B cell (primary cell): ENCODE measurements around the gene NDUFAF2. TPM values are rescaled to one million over a fixed set of nuclear protein-coding genes. Genes with fewer than 3 reads are reported as not detected.
"Not testable (repeated sequence)": the region's sequence is repeated elsewhere in the genome, so short reads cannot be mapped to it uniquely, and the experiment has no call there.

Source experiments
- ATAC-seq: fragments of 200-7000 bp; cut with Tn5 transposase; one replicate; pipeline ENCODE4 v1.10.0; 2021; ENCODE audit warnings: low read depth, mild to moderate bottlenecking, moderate number of reproducible peaks, moderate library complexity
- CTCF ChIA-PET: fragments of 350-600 bp; sonication (Branson Sonifier 250); formaldehyde crosslinking; loops from one replicate; lab custom pipeline; 2021; ENCODE audit warnings: antibody characterized with exemption, inconsistent platforms; lab: Charles Lee
- POLR2A ChIA-PET: fragments of 350-600 bp; sonication (Branson Sonifier 250); formaldehyde crosslinking; loops from one replicate; lab custom pipeline; 2021; ENCODE audit warnings: antibody characterized with exemption; lab: Charles Lee
- DNase-seq: peaks from one replicate; pipeline ENCODE4 v3.0.0; 2013
- H2AFZ ChIP-seq: 2 replicates; pipeline ENCODE4 v1.6.1; 2012; ENCODE audit warnings: mild to moderate bottlenecking, low read depth, low read length; ENCODE audit not compliant: insufficient read depth, poor library complexity, severe bottlenecking
- H3K27ac ChIP-seq, 2 donors: 1 replicate in 1 of 2; 2 replicates in 1 of 2; pipeline ENCODE4 v1.5.1; 2012 to 2013; ENCODE audit warnings: low read length in 2 of 2, mild to moderate bottlenecking in 2 of 2, moderate library complexity in 1 of 2
- H3K27me3 ChIP-seq, 4 experiments: fragments of 200-600 bp in 1 of 4; sonication (generic) in 1 of 4; replicated peaks in 1 of 4; 1 replicate in 2 of 4; 2 replicates in 2 of 4; pipeline versions ENCODE4 v1.6.1 to v1.7.0; 2013 to 2016; ENCODE audit warnings: low read length in 3 of 4, mild to moderate bottlenecking in 2 of 4, mixed read lengths in 1 of 4, moderate library complexity in 1 of 4; ENCODE audit not compliant: insufficient read depth in 4 of 4, control insufficient read depth in 3 of 4; ENCODE audit errors: control extremely low read depth in 1 of 4
- H3K36me3 ChIP-seq, 2 experiments: replicated peaks in 1 of 2; 1 replicate in 1 of 2; 2 replicates in 1 of 2; pipeline versions ENCODE4 v1.6.1 to v1.7.1; 2013; ENCODE audit warnings: low read length in 1 of 2; ENCODE audit not compliant: insufficient read depth in 2 of 2, control insufficient read depth in 1 of 2; ENCODE audit errors: control extremely low read depth in 1 of 2, extremely low read depth in 1 of 2
- H3K4me1 ChIP-seq, 2 donors: fragments of 200-600 bp in 1 of 2; sonication (generic) in 1 of 2; 1 replicate in 1 of 2; 2 replicates in 1 of 2; pipeline versions ENCODE4 v1.5.1 to v1.6.1; 2013 to 2017; ENCODE audit warnings: low read length in 2 of 2; ENCODE audit not compliant: control insufficient read depth in 2 of 2, insufficient read depth in 2 of 2
- H3K4me2 ChIP-seq: replicated peaks from 2 replicates; pipeline ENCODE3; 2012; ENCODE audit warnings: mild to moderate bottlenecking, low read depth, low read length; ENCODE audit not compliant: poor library complexity, severe bottlenecking
- H3K4me3 ChIP-seq, 5 experiments: fragments of 200-600 bp in 1 of 5; sonication (generic) in 1 of 5; 1 replicate in 3 of 5; 2 replicates in 2 of 5; pipeline versions ENCODE4 v1.5.1 to v1.7.0; 2011 to 2016; ENCODE audit warnings: low read length in 4 of 5, mild to moderate bottlenecking in 4 of 5, low read depth in 2 of 5, control low read depth in 1 of 5, moderate library complexity in 1 of 5; ENCODE audit not compliant: insufficient read depth in 1 of 5; ENCODE audit errors: control extremely low read depth in 1 of 5, extremely low read depth in 1 of 5
- H3K79me2 ChIP-seq: fragments of 200-600 bp; sonication (generic); one replicate; pipeline ENCODE4 v1.6.0; 2016; ENCODE audit warnings: low read length; ENCODE audit not compliant: control insufficient read depth, insufficient read depth
- H3K9ac ChIP-seq: fragments of 200-600 bp; sonication (generic); 2 replicates; pipeline ENCODE4 v1.6.1; 2017; ENCODE audit warnings: mild to moderate bottlenecking, low read length, moderate library complexity
- H3K9me3 ChIP-seq, 3 donors: one replicate each; pipeline versions ENCODE4 v1.6.1 to v1.7.1; 2013; ENCODE audit warnings: low read length in 2 of 3; ENCODE audit not compliant: control insufficient read depth in 2 of 3, insufficient read depth in 1 of 3; ENCODE audit errors: control extremely low read depth in 1 of 3
- H4K20me1 ChIP-seq: 2 replicates; pipeline ENCODE4 v1.6.0; 2012; ENCODE audit warnings: mild to moderate bottlenecking, low read length; ENCODE audit not compliant: insufficient read depth, control insufficient read depth, poor library complexity, severe bottlenecking
- H3K27ac Mint-ChIP-seq: one replicate; pipeline ENCODE4 v1.8.0; 2021; ENCODE audit warnings: mixed read lengths
- H3K27me3 Mint-ChIP-seq: one replicate; pipeline ENCODE4 v1.8.0; 2021; ENCODE audit warnings: mixed read lengths
- H3K4me1 Mint-ChIP-seq: one replicate; pipeline ENCODE4 v1.8.0; 2021; ENCODE audit warnings: mixed read lengths
- H3K4me3 Mint-ChIP-seq: one replicate; pipeline ENCODE4 v1.8.0; 2021; ENCODE audit warnings: mixed read lengths
- H3K9me3 Mint-ChIP-seq: one replicate; pipeline ENCODE4 v1.8.0; 2022; ENCODE audit warnings: mixed read lengths; ENCODE audit not compliant: insufficient read depth
- CTCF ChIP-seq: fragments of 200-600 bp; IDR thresholded peaks from one replicate; pipeline ENCODE4 v1.8.0; 2022; ENCODE audit warnings: antibody characterized with exemption, mild to moderate bottlenecking
- EZH2 ChIP-seq: IDR thresholded peaks from 2 replicates; pipeline ENCODE4 v1.6.1; 2012; ENCODE audit warnings: borderline replicate concordance, low read depth, mild to moderate bottlenecking, moderate library complexity, low read length; ENCODE audit not compliant: insufficient read depth, poor library complexity, severe bottlenecking
- WGBS: methylation state at CpG from one replicate; pipeline ENCODE4 v1.1.5; 2013; ENCODE audit warnings: missing lambda C conversion rate; ENCODE audit not compliant: insufficient coverage; 5-methylcytosine and 5-hydroxymethylcytosine counted together
- intact Hi-C: fragments of 100-400 bp; cut with micrococcal nuclease; formaldehyde crosslinking; loops from one replicate; pipeline ENCODE4 v1.10.0; 2022
- polyA plus RNA-seq: library from polyadenylated mRNA; depleted of rRNA; stranded (reverse); fragments of >200 nt; gene quantifications from 2 replicates; pipeline ENCODE4 v1.2.3, GENCODE V29; 2012
- total RNA-seq, 2 donors: library from RNA; stranded (reverse); fragments of 120-200 nt in 1 of 2; gene quantifications; 1 replicate in 1 of 2; 2 replicates in 1 of 2; pipeline versions ENCODE4 v1.2.3 to v1.2.4, GENCODE V29; 2013 to 2022

The NDUFAF2 gene
- total and polyA plus RNA-seq, 2 donors (not counting 1 experiment from before 2014, with no cell fraction given): 6.3 to 9.7 TPM

- no peak for ATAC-seq
Observed at GRCh38 chr5:61087921-61088320, 142.9 kb downstream of the NDUFAF2 start.

GRCh38 chr5:61089351-61089750 is 144.3 kb downstream of the NDUFAF2 start:
- Mint-ChIP-seq H3K27ac (no peak overlapping the region), H3K4me3 (no peak overlapping the region), H3K4me1 (peaks cover 2% of the 10 kb centered on the region), H3K9me3 (no peaks in the 10 kb centered on the region), H3K27me3 (no peaks in the 10 kb centered on the region)
- Histone ChIP-seq H3K79me2 (no peaks in the 10 kb centered on the region), H3K4me3 (no peak overlapping the region), H4K20me1 (no peaks in the 10 kb centered on the region), H3K4me2 (no peak overlapping the region), H3K36me3 (no peaks in the 10 kb centered on the region), H3K4me1 (no peaks in the 10 kb centered on the region), H3K9me3 (no peaks in the 10 kb centered on the region), H3K27me3 (no peaks in the 10 kb centered on the region), H2AFZ (no peak overlapping the region), H3K9ac (no peak overlapping the region), H3K27ac (no peak overlapping the region)
- no CpG with 5 or more reads among the region's 2 CpGs for WGBS
- CTCF ChIA-PET: no interaction called here
- POLR2A ChIA-PET: no interaction called here
- intact Hi-C loops: no loop called here
- ATAC-seq (no peak), DNase-seq (no peak)
- no peak for TF ChIP-seq CTCF
- TF ChIP-seq EZH2: no peak

More at GRCh38 chr5:61087921-61088320, 142.9 kb downstream of the NDUFAF2 start:
- POLR2A ChIA-PET: no interaction called here
- Mint-ChIP-seq H3K9me3 (no peaks in the 10 kb centered on the region), H3K4me1 (peaks cover 2% of the 10 kb centered on the region), H3K27ac (no peak overlapping the region), H3K4me3 (no peak overlapping the region), H3K27me3 (no peaks in the 10 kb centered on the region)
- CTCF ChIA-PET: no interaction called here
- no peak overlapping the region for H3K27ac ChIP-seq
- DNase-seq: no peak
- no peaks in the 10 kb centered on the region for H3K4me1 ChIP-seq
- no peaks in the 10 kb centered on the region for H3K9me3 ChIP-seq
- TF ChIP-seq EZH2 (no peak), CTCF (no peak)
- H3K36me3 ChIP-seq: no peaks in the 10 kb centered on the region
- no peaks in the 10 kb centered on the region for H3K27me3 ChIP-seq
- WGBS: no CpG with 5 or more reads among the region's 2 CpGs
- no peak overlapping the region for H3K4me2 ChIP-seq
- H3K9ac ChIP-seq: no peak overlapping the region
- no peak overlapping the region for H2AFZ ChIP-seq
- H3K79me2 ChIP-seq: no peaks in the 10 kb centered on the region
- no peaks in the 10 kb centered on the region for H4K20me1 ChIP-seq
- intact Hi-C loops: no loop called here
- no peak overlapping the region for H3K4me3 ChIP-seq

- 96% methylated on average over 3 of the region's 5 CpGs for WGBS
Observed at GRCh38 chr5:61093046-61093771, 148.2 kb downstream of the NDUFAF2 start.

More at GRCh38 chr5:61093046-61093771, 148.2 kb downstream of the NDUFAF2 start:
- H3K9me3 Mint-ChIP-seq, H3K4me2 ChIP-seq, H3K79me2 ChIP-seq, H3K4me1 Mint-ChIP-seq, H2AFZ ChIP-seq, H4K20me1 ChIP-seq, H3K9ac ChIP-seq, intact Hi-C loops, POLR2A ChIA-PET, CTCF ChIA-PET, H3K4me1 ChIP-seq, H3K27me3 ChIP-seq, H3K4me3 ChIP-seq, H3K27ac ChIP-seq, H3K9me3 ChIP-seq, H3K27me3 Mint-ChIP-seq, H3K27ac Mint-ChIP-seq, H3K36me3 ChIP-seq, H3K4me3 Mint-ChIP-seq, DNase-seq, ATAC-seq: not testable (repeated sequence)
